Caco-2 (cell line): ENCODE measurements around the gene TRIM34. TPM values are rescaled to one million over a fixed set of nuclear protein-coding genes. Genes with fewer than 3 reads are reported as not detected.

ENCODE experiments used
- BruUV-seq: library from RNA; stranded (reverse); fragments of 400-500 nt; replicated peaks from 2 replicates; lab custom pipeline; 2021; lab: Mats Ljungman, UMichigan
- CTCF ChIA-PET: fragments of 300-600 bp; sonication (Branson Sonifier 250); formaldehyde crosslinking; loops from one replicate; lab custom pipeline; 2022; ENCODE audit warnings: antibody characterized with exemption; lab: Charles Lee
- POLR2A ChIA-PET: fragments of 300-600 bp; sonication (Branson Sonifier 250); formaldehyde crosslinking; loops from one replicate; lab custom pipeline; 2022; ENCODE audit warnings: antibody characterized with exemption; lab: Charles Lee
- DNase-seq, 2 experiments: peaks; one replicate each; pipeline versions ENCODE4 v3.0.0 to v3.0.0-alpha.2; 2020 to 2022
- H3K27me3 ChIP-seq: replicated peaks from 2 replicates; pipeline ENCODE4 v1.6.0; 2011; ENCODE audit warnings: low read length; ENCODE audit not compliant: control insufficient read depth, insufficient read depth
- H3K36me3 ChIP-seq: 2 replicates; pipeline ENCODE4 v1.5.1; 2011; ENCODE audit warnings: low read length; ENCODE audit not compliant: control insufficient read depth, insufficient read depth
- H3K4me1 ChIP-seq: fragments of 250-450 bp; sonication (Bioruptor Pico); 2 replicates; pipeline ENCODE4 v1.5.1; 2020; ENCODE audit warnings: mild to moderate bottlenecking
- H3K4me3 ChIP-seq: 2 replicates; pipeline ENCODE4 v1.5.1; 2011; ENCODE audit warnings: low read depth, mild to moderate bottlenecking, control low read depth, low read length
- H3K9me3 ChIP-seq: fragments of 250-450 bp; sonication (Bioruptor Pico); 2 replicates; pipeline ENCODE4 v1.5.1; 2020; ENCODE audit warnings: mild to moderate bottlenecking, moderate library complexity
- H3K27ac Mint-ChIP-seq: one replicate; pipeline ENCODE4 v1.8.0; 2022; ENCODE audit warnings: mixed read lengths; ENCODE audit not compliant: unreplicated experiment
- H3K27me3 Mint-ChIP-seq: one replicate; pipeline ENCODE4 v1.8.0; 2022; ENCODE audit warnings: mixed read lengths; ENCODE audit not compliant: insufficient read depth, unreplicated experiment
- H3K36me3 Mint-ChIP-seq: one replicate; pipeline ENCODE4 v1.8.0; 2022; ENCODE audit warnings: mild to moderate bottlenecking, mixed read lengths; ENCODE audit not compliant: insufficient read depth, unreplicated experiment
- H3K4me1 Mint-ChIP-seq: one replicate; pipeline ENCODE4 v1.8.0; 2022; ENCODE audit warnings: low read depth, mixed read lengths; ENCODE audit not compliant: unreplicated experiment
- H3K4me3 Mint-ChIP-seq: one replicate; pipeline ENCODE4 v1.8.0; 2022; ENCODE audit warnings: mild to moderate bottlenecking, moderate library complexity, mixed read lengths; ENCODE audit not compliant: unreplicated experiment
- H3K9me3 Mint-ChIP-seq: one replicate; pipeline ENCODE4 v1.8.0; 2022; ENCODE audit warnings: mixed read lengths; ENCODE audit not compliant: unreplicated experiment
- CTCF ChIP-seq, 2 experiments: fragments of 200-600 bp in 1 of 2; IDR thresholded peaks; 1 replicate in 1 of 2; 2 replicates in 1 of 2; pipeline versions ENCODE4 v1.5.1 to v1.8.0; 2011 to 2022; ENCODE audit warnings: antibody characterized with exemption in 1 of 2, control low read depth in 1 of 2, inconsistent platforms in 1 of 2, low read depth in 1 of 2, low read length in 1 of 2, mild to moderate bottlenecking in 1 of 2, moderate library complexity in 1 of 2; ENCODE audit not compliant: insufficient read depth in 1 of 2, severe bottlenecking in 1 of 2, unreplicated experiment in 1 of 2
- intact Hi-C: fragments of 100-400 bp; cut with micrococcal nuclease; formaldehyde crosslinking; loops from one replicate; pipeline ENCODE4 v1.10.0; 2022; ENCODE audit not compliant: unreplicated experiment
- total RNA-seq: library from RNA; stranded (reverse); gene quantifications from 2 replicates; pipeline ENCODE4 v1.2.3, GENCODE V29; 2022

The TRIM34 gene
- total RNA-seq, 1 experiment from 2014 or later = 4.3 TPM

DNA sequence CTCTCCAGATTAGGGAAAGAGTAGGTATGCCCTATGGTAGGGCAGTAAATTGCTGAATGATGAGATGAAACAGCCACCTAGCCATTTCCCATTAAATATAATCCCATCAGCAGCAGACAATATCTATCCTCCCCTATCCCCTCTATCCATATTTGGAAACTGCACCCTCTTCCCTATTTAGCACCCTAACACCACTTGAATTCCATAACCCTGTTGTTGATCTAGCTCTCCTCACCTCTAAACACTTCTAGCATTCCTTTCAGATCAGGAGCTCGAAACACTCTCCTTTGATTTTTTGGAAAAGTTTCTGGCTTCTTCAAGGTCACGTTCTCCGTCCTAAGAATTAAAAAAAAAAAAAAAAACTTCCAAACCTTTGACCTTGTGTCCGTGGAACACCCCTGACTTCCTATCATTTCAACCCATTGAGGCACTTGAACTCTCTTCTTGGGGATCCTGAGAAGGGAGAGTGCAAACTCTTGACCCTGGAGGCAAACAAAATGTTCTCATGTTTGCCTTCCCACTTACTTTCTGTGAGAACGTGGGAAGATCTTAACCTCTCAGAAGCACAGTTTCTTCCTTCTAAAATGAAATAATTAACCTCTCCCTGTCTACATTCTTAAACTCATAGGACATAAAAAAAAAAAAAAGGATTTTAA, 41.1 kb downstream of the TRIM34 start:
- Histone ChIP-seq H3K4me1 (no peaks in the 10 kb centered on the region), H3K4me3 (no peak overlapping the region), H3K9me3 (no peaks in the 10 kb centered on the region), H3K27me3 (no peaks in the 10 kb centered on the region), H3K36me3 (no peaks in the 10 kb centered on the region; the same call in 1 of the 2 replicates)
- no peak overlapping the region for H3K27ac Mint-ChIP-seq
- no peak overlapping the region for H3K4me3 Mint-ChIP-seq
- no peak for DNase-seq
- ChIA-PET POLR2A (no interaction called here), CTCF (no interaction called here)
- BruUV-seq = no TSS peak
- TF ChIP-seq CTCF (IDR thresholded peaks at IDR 0.05; ENCODE audit: insufficient read depth in 1 of 2, low read depth in 1 of 2, low read length in 1 of 2, severe bottlenecking in 1 of 2, unreplicated experiment in 1 of 2) = no peak
- H3K27me3 Mint-ChIP-seq = no peaks in the 10 kb centered on the region
- no peaks in the 10 kb centered on the region for H3K4me1 Mint-ChIP-seq
- intact Hi-C loops = no loop called here
- H3K9me3 Mint-ChIP-seq = no peaks in the 10 kb centered on the region
- H3K36me3 Mint-ChIP-seq = peaks cover 34% of the 10 kb centered on the region

GRCh38 chr11:5666402-5666793, 41.6 kb downstream of the TRIM34 start:
- no peaks in the 10 kb centered on the region for H3K4me1 Mint-ChIP-seq
- no peak overlapping the region for H3K27ac Mint-ChIP-seq
- H3K27me3 Mint-ChIP-seq = no peaks in the 10 kb centered on the region
- POLR2A ChIA-PET = no interaction called here
- no peaks in the 10 kb centered on the region for H3K9me3 Mint-ChIP-seq
- CTCF ChIA-PET = no interaction called here
- TF ChIP-seq CTCF (IDR thresholded peaks at IDR 0.05; ENCODE audit: insufficient read depth in 1 of 2, low read depth in 1 of 2, low read length in 1 of 2, severe bottlenecking in 1 of 2, unreplicated experiment in 1 of 2) = no peak
- peaks cover 34% of the 10 kb centered on the region for H3K36me3 Mint-ChIP-seq
- no peak for DNase-seq
- Histone ChIP-seq H3K4me3 (no peak overlapping the region), H3K36me3 (no peaks in the 10 kb centered on the region; the same call in 1 of the 2 replicates), H3K27me3 (no peaks in the 10 kb centered on the region), H3K9me3 (no peaks in the 10 kb centered on the region), H3K4me1 (no peaks in the 10 kb centered on the region)
- H3K4me3 Mint-ChIP-seq = no peak overlapping the region
- BruUV-seq = no TSS peak
- intact Hi-C loops = no loop called here

DNA sequence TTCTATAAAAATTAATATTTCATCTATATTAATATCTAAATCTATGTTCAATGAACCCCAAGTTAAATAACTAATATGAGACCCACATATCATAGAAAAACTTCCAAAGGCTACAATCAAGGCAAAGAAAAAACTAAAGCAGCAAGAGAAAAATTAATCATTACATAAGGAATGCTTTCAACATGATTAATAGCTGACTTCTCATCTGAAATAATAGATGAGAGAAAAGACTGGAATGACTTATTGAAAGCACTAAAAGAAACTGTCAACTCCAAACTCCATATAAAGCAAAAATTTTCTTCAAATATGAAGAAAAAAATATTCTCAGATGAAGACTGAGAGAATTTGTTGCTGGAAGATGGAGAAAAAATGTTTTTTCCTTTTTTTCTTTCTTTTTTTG, 47.0 kb downstream of the TRIM34 start:
- CTCF ChIA-PET = no interaction called here
- H3K36me3 Mint-ChIP-seq = peaks cover 24% of the 10 kb centered on the region

More for the DNA sequence above, 47.0 kb downstream of the TRIM34 start:
- POLR2A ChIA-PET = no interaction called here
- Histone ChIP-seq H3K36me3 (no peaks in the 10 kb centered on the region), H3K27me3 (no peaks in the 10 kb centered on the region), H3K9me3 (no peaks in the 10 kb centered on the region), H3K4me3 (no peak overlapping the region), H3K4me1 (no peaks in the 10 kb centered on the region)
- H3K9me3 Mint-ChIP-seq = no peaks in the 10 kb centered on the region
- intact Hi-C loops = no loop called here
- H3K27me3 Mint-ChIP-seq = no peaks in the 10 kb centered on the region
- H3K4me1 Mint-ChIP-seq = peaks cover 6% of the 10 kb centered on the region
- TF ChIP-seq CTCF (IDR thresholded peaks at IDR 0.05; ENCODE audit: insufficient read depth in 1 of 2, low read depth in 1 of 2, low read length in 1 of 2, severe bottlenecking in 1 of 2, unreplicated experiment in 1 of 2) = no peak
- no TSS peak for BruUV-seq
- no peak overlapping the region for H3K27ac Mint-ChIP-seq
- no peak overlapping the region for H3K4me3 Mint-ChIP-seq
- DNase-seq = no peak
